ENCODE data around the gene CHCHD10.

GRCh38 chr22:23774922-23775436, 7.2 kb upstream of the CHCHD10 start:
- TF ChIP-seq CTCF (conservative IDR thresholded peaks at IDR 0.05; ENCODE audit: low read depth, low read length) = no peak
- no peak for TF ChIP-seq EZH2 (IDR thresholded peaks at IDR 0.05; ENCODE audit: borderline replicate concordance, low read depth, low read length, poor library complexity, severe bottlenecking)
